Mesendoderm (in vitro differentiated cells): ENCODE results near the gene DNM3.

Experiments used
- DNase-seq: peaks from one replicate; pipeline ENCODE4 v3.0.0; 2013
- H2AK5ac ChIP-seq: 2 replicates; pipeline ENCODE4 v1.6.1; 2013; ENCODE audit warnings: low read length, inconsistent platforms
- H2BK120ac ChIP-seq: 2 replicates; pipeline ENCODE4 v1.6.1; 2013; ENCODE audit warnings: low read depth, mild to moderate bottlenecking, low read length, moderate library complexity, mixed read lengths
- H2BK15ac ChIP-seq: replicated peaks from 2 replicates; pipeline ENCODE4 v1.6.1; 2013; ENCODE audit warnings: low read depth, mild to moderate bottlenecking, moderate library complexity
- H2BK5ac ChIP-seq: 2 replicates; pipeline ENCODE4 v1.6.1; 2013; ENCODE audit warnings: low read length, inconsistent platforms
- H3K18ac ChIP-seq: 2 replicates; pipeline ENCODE4 v1.6.1; 2013; ENCODE audit warnings: mild to moderate bottlenecking, low read length, mixed read lengths
- H3K23ac ChIP-seq: one replicate; pipeline ENCODE4 v1.6.1; 2013; ENCODE audit warnings: low read length
- H3K27ac ChIP-seq: 2 replicates; pipeline ENCODE4 v1.5.1; 2013; ENCODE audit warnings: low read depth, mild to moderate bottlenecking, inconsistent platforms, low read length, moderate library complexity
- H3K27me3 ChIP-seq: 2 replicates; pipeline ENCODE4 v1.6.1; 2013; ENCODE audit warnings: low read length, control low read depth, mild to moderate bottlenecking, inconsistent platforms; ENCODE audit not compliant: insufficient read depth, poor library complexity
- H3K36me3 ChIP-seq: 2 replicates; pipeline ENCODE4 v1.6.1; 2013; ENCODE audit warnings: low read length, inconsistent platforms; ENCODE audit not compliant: control insufficient read depth, insufficient read depth
- H3K4ac ChIP-seq: one replicate; pipeline ENCODE4 v1.6.1; 2013; ENCODE audit warnings: low read depth, mild to moderate bottlenecking, low read length, moderate library complexity
- H3K4me1 ChIP-seq: 2 replicates; pipeline ENCODE4 v1.6.1; 2013; ENCODE audit warnings: low read depth, low read length, inconsistent platforms; ENCODE audit not compliant: control insufficient read depth
- H3K4me2 ChIP-seq: 2 replicates; pipeline ENCODE4 v1.6.1; 2013; ENCODE audit warnings: low read length
- H3K4me3 ChIP-seq: 2 replicates; pipeline ENCODE4 v1.5.1; 2013; ENCODE audit warnings: mild to moderate bottlenecking, low read length
- H3K56ac ChIP-seq: one replicate; pipeline ENCODE4 v1.6.1; 2013; ENCODE audit warnings: low read length
- H3K79me1 ChIP-seq: 2 replicates; pipeline ENCODE4 v1.6.1; 2013; ENCODE audit warnings: low read length, inconsistent platforms
- H3K79me2 ChIP-seq: 2 replicates; pipeline ENCODE4 v1.6.1; 2013; ENCODE audit warnings: mild to moderate bottlenecking, low read length; ENCODE audit not compliant: control insufficient read depth, insufficient read depth
- H3K9ac ChIP-seq: 2 replicates; pipeline ENCODE4 v1.6.1; 2013; ENCODE audit warnings: low read length, inconsistent platforms
- H4K5ac ChIP-seq: one replicate; pipeline ENCODE4 v1.6.1; 2013; ENCODE audit warnings: low read length
- H4K8ac ChIP-seq: one replicate; pipeline ENCODE4 v1.6.1; 2013; ENCODE audit warnings: low read depth, mild to moderate bottlenecking, control low read depth, low read length, moderate library complexity
- WGBS: extraction: QIAGEN DNeasy Blood & Tissue Kit; methylation state at CpG from one replicate; pipeline ENCODE4 v1.1.7; 2013; ENCODE audit warnings: low lambda C conversion rate, missing lambda C conversion rate; ENCODE audit not compliant: insufficient coverage; ENCODE audit errors: extremely low coverage; 5-methylcytosine and 5-hydroxymethylcytosine counted together

The DNM3 gene

GRCh38 chr1:172324761-172325160 is 483.5 kb downstream of the DNM3 start:
- H3K79me1 ChIP-seq, result no peaks in the 10 kb centered on the region
- no CpG with 5 or more reads among the region's 1 CpG for WGBS
- no peaks in the 10 kb centered on the region for H3K79me2 ChIP-seq
- H2BK15ac ChIP-seq, result no peak overlapping the region
- H3K9ac ChIP-seq, result no peak overlapping the region
- no peak overlapping the region for H3K4me2 ChIP-seq
- H2BK5ac ChIP-seq, result no peak overlapping the region
- H3K36me3 ChIP-seq, result no peaks in the 10 kb centered on the region
- H3K27me3 ChIP-seq, result no peaks in the 10 kb centered on the region
- no peak overlapping the region for H3K4me3 ChIP-seq
- H3K4ac ChIP-seq, result no peak overlapping the region
- no peak overlapping the region for H3K56ac ChIP-seq
- H3K4me1 ChIP-seq, result no peaks in the 10 kb centered on the region
- no peak overlapping the region for H2AK5ac ChIP-seq
- no peak overlapping the region for H4K8ac ChIP-seq
- H3K23ac ChIP-seq, result no peak overlapping the region
- no peak overlapping the region for H3K18ac ChIP-seq
- DNase-seq, result no peak
- no peak overlapping the region for H2BK120ac ChIP-seq
- no peak overlapping the region for H3K27ac ChIP-seq
- H4K5ac ChIP-seq, result no peak overlapping the region

- Histone ChIP-seq H2BK5ac (no peak overlapping the region), H3K4me3 (no peak overlapping the region), H3K9ac (no peak overlapping the region), H3K36me3 (no peaks in the 10 kb centered on the region), H4K5ac (no peak overlapping the region), H2AK5ac (no peak overlapping the region), H3K23ac (no peak overlapping the region), H3K4me2 (no peak overlapping the region), H3K27me3 (no peaks in the 10 kb centered on the region), H2BK15ac (no peak overlapping the region), H3K4me1 (no peaks in the 10 kb centered on the region), H4K8ac (no peak overlapping the region), H3K79me1 (no peaks in the 10 kb centered on the region), H3K4ac (no peak overlapping the region), H3K79me2 (no peaks in the 10 kb centered on the region), H3K18ac (no peak overlapping the region), H3K56ac (no peak overlapping the region), H3K27ac (no peak overlapping the region), H2BK120ac (no peak overlapping the region)
- DNase-seq, result no peak
- WGBS, result no CpG with 5 or more reads among the region's 2 CpGs
Measured at GRCh38 chr1:172325531-172325930, 484.2 kb downstream of the DNM3 start.

- Histone ChIP-seq H3K18ac (no peak overlapping the region), H3K23ac (no peak overlapping the region), H3K9ac (no peak overlapping the region), H2BK5ac (no peak overlapping the region), H3K4me3 (no peak overlapping the region), H2BK120ac (no peak overlapping the region), H4K5ac (no peak overlapping the region), H3K27ac (no peak overlapping the region), H3K79me1 (no peaks in the 10 kb centered on the region), H2AK5ac (no peak overlapping the region), H3K4me2 (no peak overlapping the region), H3K79me2 (no peaks in the 10 kb centered on the region), H3K4me1 (no peaks in the 10 kb centered on the region), H3K4ac (no peak overlapping the region), H3K36me3 (no peaks in the 10 kb centered on the region), H4K8ac (no peak overlapping the region), H3K27me3 (no peaks in the 10 kb centered on the region), H2BK15ac (no peak overlapping the region), H3K56ac (no peak overlapping the region)
- DNase-seq, result no peak
- WGBS, result no CpG with 5 or more reads among the region's 2 CpGs
Measured at GRCh38 chr1:172326136-172326535, 484.8 kb downstream of the DNM3 start.

GRCh38 chr1:172328266-172328665 is 487.0 kb downstream of the DNM3 start:
- Histone ChIP-seq H3K27me3 (no peaks in the 10 kb centered on the region), H3K4ac (no peak overlapping the region), H3K4me3 (no peak overlapping the region), H3K36me3 (no peaks in the 10 kb centered on the region), H2BK5ac (no peak overlapping the region), H3K23ac (no peak overlapping the region), H3K4me1 (no peaks in the 10 kb centered on the region), H2BK120ac (no peak overlapping the region), H2AK5ac (no peak overlapping the region), H3K27ac (no peak overlapping the region), H3K79me2 (no peaks in the 10 kb centered on the region), H3K56ac (no peak overlapping the region), H3K79me1 (no peaks in the 10 kb centered on the region), H4K8ac (no peak overlapping the region), H4K5ac (no peak overlapping the region), H2BK15ac (no peak overlapping the region), H3K9ac (no peak overlapping the region), H3K18ac (no peak overlapping the region), H3K4me2 (no peak overlapping the region)
- no peak for DNase-seq
- no CpG with 5 or more reads among the region's 4 CpGs for WGBS

GRCh38 chr1:172332230-172332629 is 490.9 kb downstream of the DNM3 start:
- no peak overlapping the region for H3K4ac ChIP-seq
- H3K27me3 ChIP-seq, result no peaks in the 10 kb centered on the region
- H3K4me1 ChIP-seq, result no peaks in the 10 kb centered on the region
- no peak overlapping the region for H2BK120ac ChIP-seq
- WGBS, result no CpG with 5 or more reads among the region's 4 CpGs
- no peak overlapping the region for H3K9ac ChIP-seq
- H3K4me3 ChIP-seq, result no peak overlapping the region
- H3K79me1 ChIP-seq, result no peaks in the 10 kb centered on the region
- no peak overlapping the region for H4K8ac ChIP-seq
- no peaks in the 10 kb centered on the region for H3K79me2 ChIP-seq
- no peak overlapping the region for H3K4me2 ChIP-seq
- no peak for DNase-seq
- H4K5ac ChIP-seq, result no peak overlapping the region
- no peak overlapping the region for H2BK5ac ChIP-seq
- H3K36me3 ChIP-seq, result no peaks in the 10 kb centered on the region
- no peak overlapping the region for H3K56ac ChIP-seq
- H2BK15ac ChIP-seq, result no peak overlapping the region
- no peak overlapping the region for H2AK5ac ChIP-seq
- no peak overlapping the region for H3K18ac ChIP-seq
- no peak overlapping the region for H3K27ac ChIP-seq
- no peak overlapping the region for H3K23ac ChIP-seq

GRCh38 chr1:172335377-172335776 is 494.1 kb downstream of the DNM3 start:
- Histone ChIP-seq H2BK5ac (no peak overlapping the region), H2AK5ac (no peak overlapping the region), H3K4me3 (no peak overlapping the region), H4K8ac (no peak overlapping the region), H3K4me1 (no peaks in the 10 kb centered on the region), H3K23ac (no peak overlapping the region), H3K4ac (no peak overlapping the region), H3K36me3 (no peaks in the 10 kb centered on the region), H4K5ac (no peak overlapping the region), H3K79me2 (no peaks in the 10 kb centered on the region), H3K18ac (no peak overlapping the region), H3K4me2 (no peak overlapping the region), H2BK15ac (no peak overlapping the region), H2BK120ac (no peak overlapping the region), H3K27me3 (peaks cover 1% of the 10 kb centered on the region), H3K56ac (no peak overlapping the region), H3K79me1 (no peaks in the 10 kb centered on the region), H3K27ac (no peak overlapping the region), H3K9ac (no peak overlapping the region)
- DNase-seq, result no peak
